GM12878 (cell line): ENCODE measurements around the gene CFAP90. TPM values are rescaled to one million over a fixed set of nuclear protein-coding genes. Genes with fewer than 3 reads are reported as not detected.
A peak's percentile ranks its signal among the peaks of the same experiment; 100 is the strongest.

Source experiments
- ATAC-seq: fragments of 200-7000 bp; cut with Tn5 transposase; 3 replicates; pipeline ENCODE4 v1.9.1; 2020; ENCODE audit warnings: mild to moderate bottlenecking, moderate library complexity
- BruUV-seq: library from RNA; stranded (reverse); fragments of 400-500 nt; replicated peaks from 2 replicates; lab custom pipeline; 2021; lab: Mats Ljungman, UMichigan
- CTCF ChIA-PET: fragments of 300-600 bp; sonication (Branson Sonifier 250); formaldehyde crosslinking; extraction: SDS; loops from one replicate; lab custom pipeline; 2021; ENCODE audit warnings: inconsistent platforms; lab: Yijun Ruan, JAX
- POLR2A ChIA-PET: fragments of 350-600 bp; formaldehyde crosslinking; extraction: SDS; loops from one replicate; lab custom pipeline; 2021; ENCODE audit warnings: inconsistent platforms; lab: Charles Lee
- RAD21 ChIA-PET: fragments of 300-600 bp; sonication (Branson Sonifier 250); formaldehyde crosslinking; loops from one replicate; lab custom pipeline; 2023; ENCODE audit warnings: antibody characterized with exemption; ENCODE audit not compliant: unreplicated experiment; lab: Charles Lee
- SMC1A ChIA-PET: fragments of 300-600 bp; sonication (Branson Sonifier 250); formaldehyde crosslinking; loops from one replicate; lab custom pipeline; 2023; ENCODE audit not compliant: unreplicated experiment, uncharacterized antibody; lab: Charles Lee
- DNase-seq: peaks from one replicate; pipeline ENCODE4 v3.0.0-alpha.2; 2011; ENCODE audit warnings: low read depth, low spot score
- FAIRE-seq: peaks from 3 replicates; lab custom pipeline; 2011; peaks lifted over from hg19 to GRCh38; lab: Jason Lieb, UNC
- H2AFZ ChIP-seq: 2 replicates; pipeline ENCODE4 v1.6.0; 2011; ENCODE audit warnings: low read depth, low read length, control low read depth; ENCODE audit not compliant: control insufficient read depth
- H3K27ac ChIP-seq: 2 replicates; pipeline ENCODE4 v1.5.1; 2011; ENCODE audit warnings: control low read depth; ENCODE audit not compliant: control insufficient read depth, insufficient read depth
- H3K27me3 ChIP-seq, 2 experiments: replicated peaks in 1 of 2; 2 replicates each; pipeline versions ENCODE4 v1.6.0 to v1.6.1; 2011; ENCODE audit warnings: low read length in 1 of 2; ENCODE audit not compliant: control insufficient read depth in 2 of 2, insufficient read depth in 2 of 2
- H3K36me3 ChIP-seq, 2 experiments: 2 replicates each; pipeline ENCODE4 v1.5.1; 2011; ENCODE audit warnings: low read length in 1 of 2; ENCODE audit not compliant: control insufficient read depth in 2 of 2, insufficient read depth in 2 of 2
- H3K4me1 ChIP-seq: 2 replicates; pipeline ENCODE4 v1.6.1; 2011; ENCODE audit warnings: mild to moderate bottlenecking, low read length, moderate library complexity, mixed read lengths; ENCODE audit not compliant: control insufficient read depth, insufficient read depth
- H3K4me2 ChIP-seq: 2 replicates; pipeline ENCODE4 v1.6.0; 2011; ENCODE audit warnings: control low read depth; ENCODE audit not compliant: control insufficient read depth, insufficient read depth
- H3K4me3 ChIP-seq: fragments of 200-600 bp; sonication (generic); 2 replicates; pipeline ENCODE4 v1.5.1; 2016
- H3K79me2 ChIP-seq: 2 replicates; pipeline ENCODE4 v1.6.0; 2011; ENCODE audit warnings: low read length; ENCODE audit not compliant: control insufficient read depth, insufficient read depth
- H3K9ac ChIP-seq: 2 replicates; pipeline ENCODE4 v1.8.0; 2011; ENCODE audit warnings: low read length, control low read depth, mixed read lengths; ENCODE audit not compliant: control insufficient read depth, insufficient read depth
- H3K9me3 ChIP-seq: replicated peaks from 3 replicates; pipeline ENCODE4 v1.5.1; 2011; ENCODE audit warnings: mild to moderate bottlenecking, low read length; ENCODE audit not compliant: control insufficient read depth, insufficient read depth
- H4K20me1 ChIP-seq: 2 replicates; pipeline ENCODE4 v1.6.0; 2011; ENCODE audit not compliant: control insufficient read depth, insufficient read depth
- JUNB ChIP-seq: IDR thresholded peaks from 2 replicates; pipeline ENCODE4 v1.6.1; 2016; ENCODE audit warnings: antibody characterized with exemption, mild to moderate bottlenecking
- POU2F2 ChIP-seq: IDR thresholded peaks from 3 replicates; pipeline ENCODE4 v1.6.1; 2011; ENCODE audit warnings: low read depth, mild to moderate bottlenecking, low read length, borderline replicate concordance
- SPI1 ChIP-seq: IDR thresholded peaks from 2 replicates; pipeline ENCODE4 v1.6.1; 2011; ENCODE audit warnings: low read depth, mild to moderate bottlenecking, low read length, moderate library complexity, borderline replicate concordance; ENCODE audit not compliant: insufficient read depth
- TCF12 ChIP-seq: IDR thresholded peaks from 2 replicates; pipeline ENCODE4 v1.6.1; 2011; ENCODE audit warnings: low read depth, mild to moderate bottlenecking, low read length
- WGBS: methylation state at CpG from one replicate; pipeline ENCODE4 v1.1.6; 2016; ENCODE audit warnings: low lambda C conversion rate; ENCODE audit not compliant: insufficient replicate concordance, insufficient coverage; ENCODE audit errors: missing lambda C conversion rate; 5-methylcytosine and 5-hydroxymethylcytosine counted together
- in situ Hi-C: fragments of 300-500 bp; cut with MboI; formaldehyde crosslinking; loops from 9 replicates; pipeline ENCODE4 v1.14.3; 2018; ENCODE audit warnings: mixed read lengths
- intact Hi-C: fragments of 100-400 bp; cut with micrococcal nuclease; formaldehyde crosslinking; loops from one replicate; pipeline ENCODE4 v1.14.2; 2022; ENCODE audit not compliant: unreplicated experiment
- polyA plus RNA-seq, 11 experiments: library from polyadenylated mRNA; depleted of rRNA in 4 of 11; unstranded in 6 of 11; stranded (reverse) in 5 of 11; fragments of >200 nt; fragmentation: Nextera tagmentation in 4 of 11; fragmentation: Illumina TruSeq in 1 of 11; extraction: Ambion mirVana in 4 of 11; extraction: Trizol in 1 of 11; gene quantifications; 1 replicate in 1 of 11; 2 replicates in 10 of 11; pipeline versions ENCODE4 v1.2.1 to v1.2.3, GENCODE V29; 2011 to 2016; ENCODE audit warnings: inconsistent platforms in 2 of 11, missing spikeins in 2 of 11, low read depth in 1 of 11
- total RNA-seq, 4 experiments: library from RNA; depleted of rRNA in 3 of 4; stranded (reverse); fragments of >200 nt in 3 of 4; fragmentation: Illumina TruSeq in 1 of 4; extraction: Trizol in 1 of 4; gene quantifications; 2 replicates each; pipeline versions ENCODE4 v1.2.1 to v1.2.3, GENCODE V29; 2013 to 2021
- TF ChIP-seq, protein P1 (sequence below): fragments of 450-650 bp; IDR thresholded peaks from 2 replicates; pipeline ENCODE4 v1.6.1; 2017; ENCODE audit warnings: low read depth, mild to moderate bottlenecking, moderate library complexity
- TF ChIP-seq, protein P2 (sequence below): fragments of 450-650 bp; IDR thresholded peaks from 2 replicates; pipeline ENCODE4 v1.6.1; 2016; ENCODE audit warnings: mild to moderate bottlenecking, moderate library complexity, borderline replicate concordance
- TF ChIP-seq, protein P3 (sequence below): IDR thresholded peaks from 2 replicates; pipeline ENCODE4 v1.6.1; 2012; ENCODE audit warnings: low read depth, low read length, improper control_type of control experiment

The CFAP90 gene
- total and polyA plus RNA-seq, 10 of the 15 experiments (the other 5 are each of a cell fraction or from before 2014, with no cell fraction given), result not detected

DNA sequence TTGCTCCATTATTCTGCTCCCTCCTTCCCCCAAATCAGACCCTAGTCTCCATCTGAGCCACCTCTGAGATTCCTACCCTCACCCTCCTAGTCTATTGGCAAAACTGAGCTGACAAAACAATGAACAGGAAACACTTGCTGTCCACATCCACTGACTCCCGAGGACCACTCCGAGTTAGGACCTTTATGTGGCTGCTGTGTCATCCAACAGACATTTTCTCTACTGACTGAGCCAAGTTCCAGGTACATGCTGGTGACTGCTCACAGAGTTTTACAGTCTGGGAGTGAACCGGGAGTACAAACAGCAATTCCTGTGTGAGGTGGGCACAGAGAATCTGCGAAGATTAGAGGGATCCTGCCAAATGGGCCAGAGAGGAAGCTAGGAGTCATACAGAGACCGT, 39.2 kb downstream of the CFAP90 start (continued):
- TF ChIP-seq, protein P1, sequence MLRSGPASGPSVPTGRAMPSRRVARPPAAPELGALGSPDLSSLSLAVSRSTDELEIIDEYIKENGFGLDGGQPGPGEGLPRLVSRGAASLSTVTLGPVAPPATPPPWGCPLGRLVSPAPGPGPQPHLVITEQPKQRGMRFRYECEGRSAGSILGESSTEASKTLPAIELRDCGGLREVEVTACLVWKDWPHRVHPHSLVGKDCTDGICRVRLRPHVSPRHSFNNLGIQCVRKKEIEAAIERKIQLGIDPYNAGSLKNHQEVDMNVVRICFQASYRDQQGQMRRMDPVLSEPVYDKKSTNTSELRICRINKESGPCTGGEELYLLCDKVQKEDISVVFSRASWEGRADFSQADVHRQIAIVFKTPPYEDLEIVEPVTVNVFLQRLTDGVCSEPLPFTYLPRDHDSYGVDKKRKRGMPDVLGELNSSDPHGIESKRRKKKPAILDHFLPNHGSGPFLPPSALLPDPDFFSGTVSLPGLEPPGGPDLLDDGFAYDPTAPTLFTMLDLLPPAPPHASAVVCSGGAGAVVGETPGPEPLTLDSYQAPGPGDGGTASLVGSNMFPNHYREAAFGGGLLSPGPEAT, result no peak
- TF ChIP-seq, protein P2, sequence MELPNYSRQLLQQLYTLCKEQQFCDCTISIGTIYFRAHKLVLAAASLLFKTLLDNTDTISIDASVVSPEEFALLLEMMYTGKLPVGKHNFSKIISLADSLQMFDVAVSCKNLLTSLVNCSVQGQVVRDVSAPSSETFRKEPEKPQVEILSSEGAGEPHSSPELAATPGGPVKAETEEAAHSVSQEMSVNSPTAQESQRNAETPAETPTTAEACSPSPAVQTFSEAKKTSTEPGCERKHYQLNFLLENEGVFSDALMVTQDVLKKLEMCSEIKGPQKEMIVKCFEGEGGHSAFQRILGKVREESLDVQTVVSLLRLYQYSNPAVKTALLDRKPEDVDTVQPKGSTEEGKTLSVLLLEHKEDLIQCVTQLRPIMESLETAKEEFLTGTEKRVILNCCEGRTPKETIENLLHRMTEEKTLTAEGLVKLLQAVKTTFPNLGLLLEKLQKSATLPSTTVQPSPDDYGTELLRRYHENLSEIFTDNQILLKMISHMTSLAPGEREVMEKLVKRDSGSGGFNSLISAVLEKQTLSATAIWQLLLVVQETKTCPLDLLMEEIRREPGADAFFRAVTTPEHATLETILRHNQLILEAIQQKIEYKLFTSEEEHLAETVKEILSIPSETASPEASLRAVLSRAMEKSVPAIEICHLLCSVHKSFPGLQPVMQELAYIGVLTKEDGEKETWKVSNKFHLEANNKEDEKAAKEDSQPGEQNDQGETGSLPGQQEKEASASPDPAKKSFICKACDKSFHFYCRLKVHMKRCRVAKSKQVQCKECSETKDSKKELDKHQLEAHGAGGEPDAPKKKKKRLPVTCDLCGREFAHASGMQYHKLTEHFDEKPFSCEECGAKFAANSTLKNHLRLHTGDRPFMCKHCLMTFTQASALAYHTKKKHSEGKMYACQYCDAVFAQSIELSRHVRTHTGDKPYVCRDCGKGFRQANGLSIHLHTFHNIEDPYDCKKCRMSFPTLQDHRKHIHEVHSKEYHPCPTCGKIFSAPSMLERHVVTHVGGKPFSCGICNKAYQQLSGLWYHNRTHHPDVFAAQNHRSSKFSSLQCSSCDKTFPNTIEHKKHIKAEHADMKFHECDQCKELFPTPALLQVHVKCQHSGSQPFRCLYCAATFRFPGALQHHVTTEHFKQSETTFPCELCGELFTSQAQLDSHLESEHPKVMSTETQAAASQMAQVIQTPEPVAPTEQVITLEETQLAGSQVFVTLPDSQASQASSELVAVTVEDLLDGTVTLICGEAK, result no peak
- TF ChIP-seq SPI1 (peak; percentile 15; the same call in 1 of the 2 replicates), POU2F2 (no peak)
- TF ChIP-seq, protein P3, sequence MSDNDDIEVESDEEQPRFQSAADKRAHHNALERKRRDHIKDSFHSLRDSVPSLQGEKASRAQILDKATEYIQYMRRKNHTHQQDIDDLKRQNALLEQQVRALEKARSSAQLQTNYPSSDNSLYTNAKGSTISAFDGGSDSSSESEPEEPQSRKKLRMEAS, result no peak
- TF ChIP-seq, all 136 proteins: peak for 2

DNA sequence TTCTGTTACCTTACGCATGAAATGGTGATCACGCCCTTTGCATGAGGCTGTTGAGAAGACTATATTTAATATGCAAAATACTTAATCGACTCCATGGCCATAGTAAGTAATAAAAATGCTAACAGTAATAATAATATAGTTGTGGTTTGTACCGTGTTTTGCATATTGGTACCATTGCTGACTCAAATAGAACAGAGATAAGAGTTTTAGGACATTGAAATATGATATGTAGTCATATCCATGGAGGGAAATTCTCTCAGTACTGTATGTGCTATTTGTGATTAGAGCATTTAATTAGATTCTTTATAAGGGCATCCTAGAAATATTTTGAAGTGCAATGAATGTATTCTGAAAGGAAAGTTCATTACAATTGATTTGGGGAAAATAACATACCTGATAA, 41.9 kb downstream of the CFAP90 start:
- SMC1A ChIA-PET, result no interaction called here
- H3K9me3 ChIP-seq, result no peaks in the 10 kb centered on the region; the same call in 2 of the 3 replicates
- RAD21 ChIA-PET, result no interaction called here
- POLR2A ChIA-PET, result no interaction called here
- no peak for DNase-seq
- H4K20me1 ChIP-seq, result no peaks in the 10 kb centered on the region
- 0 out of 2 replicates have a peak, but pooled peaks have one; percentile 9 for TF ChIP-seq JUNB
- TF ChIP-seq TCF12, result no peak
- H3K4me1 ChIP-seq, result no peaks in the 10 kb centered on the region
- H3K27ac ChIP-seq, result no peak overlapping the region
- in situ Hi-C loops (no loop called here), intact Hi-C loops (no loop called here)
- H2AFZ ChIP-seq, result no peak overlapping the region
- FAIRE-seq, result no peak
- ATAC-seq, result peak; percentile 50
- CTCF ChIA-PET, result interaction anchor here (1.1 kb wide), 1 partner anchor 55 kb away, joined by 4 read pairs; no protein-coding TSS in a partner anchor
- H3K9ac ChIP-seq, result no peak overlapping the region
- no peaks in the 10 kb centered on the region for H3K79me2 ChIP-seq
- H3K4me2 ChIP-seq, result no peak overlapping the region
- H3K4me3 ChIP-seq, result no peak overlapping the region
- H3K36me3 ChIP-seq, result no peaks in the 10 kb centered on the region
- H3K27me3 ChIP-seq, result no peaks in the 10 kb centered on the region
- BruUV-seq, result no TSS peak
- 39% methylated on average over 4 of the region's 4 CpGs for WGBS
